Nephron (organoid): ENCODE results near the gene ATP6V0A1.
"Not testable (repeated sequence)": the region's sequence is repeated elsewhere in the genome, so short reads cannot be mapped to it uniquely, and the experiment has no call there.

Experiments used
- H3K27ac Mint-ChIP-seq, 3 experiments: 2 replicates each; pipeline ENCODE4 v1.8.0; 2020; ENCODE audit warnings: mixed read lengths in 3 of 3, mild to moderate bottlenecking in 2 of 3, moderate library complexity in 1 of 3
- H3K27me3 Mint-ChIP-seq: 2 replicates; pipeline ENCODE4 v1.8.0; 2021; ENCODE audit warnings: low read depth, mild to moderate bottlenecking, moderate library complexity, mixed read lengths
- H3K36me3 Mint-ChIP-seq: 2 replicates; pipeline ENCODE4 v1.8.0; 2020; ENCODE audit warnings: low read depth, mixed read lengths
- H3K4me1 Mint-ChIP-seq: 2 replicates; pipeline ENCODE4 v1.8.0; 2020; ENCODE audit warnings: mixed read lengths
- H3K4me3 Mint-ChIP-seq, 3 experiments: 2 replicates each; pipeline ENCODE4 v1.8.0; 2020; ENCODE audit warnings: mild to moderate bottlenecking in 3 of 3, mixed read lengths in 3 of 3, moderate library complexity in 2 of 3
- H3K9me3 Mint-ChIP-seq: 2 replicates; pipeline ENCODE4 v1.8.0; 2020; ENCODE audit warnings: mixed read lengths
- CTCF ChIP-seq, 3 experiments: fragments of 200-600 bp; sonication (generic); IDR thresholded peaks; one replicate each; pipeline ENCODE4 v1.5.0; 2021; ENCODE audit warnings: antibody characterized with exemption in 3 of 3; ENCODE audit not compliant: unreplicated experiment in 3 of 3

Gene ATP6V0A1

GRCh38 chr17:42442196-42442565 lies 16.5 kb upstream of the ATP6V0A1 start:
- no peak for TF ChIP-seq CTCF (IDR thresholded peaks at IDR 0.05; ENCODE audit: unreplicated experiment in 3 of 3)
- H3K9me3 Mint-ChIP-seq = no peaks in the 10 kb centered on the region
- H3K27me3 Mint-ChIP-seq = peaks cover 7% of the 10 kb centered on the region
- no peak overlapping the region for H3K27ac Mint-ChIP-seq
- H3K4me1 Mint-ChIP-seq = no peaks in the 10 kb centered on the region
- no peak overlapping the region for H3K4me3 Mint-ChIP-seq
- no peaks in the 10 kb centered on the region for H3K36me3 Mint-ChIP-seq

GRCh38 chr17:42449176-42449575 lies 9.5 kb upstream of the ATP6V0A1 start:
- not testable (repeated sequence) for H3K9me3 Mint-ChIP-seq, H3K27me3 Mint-ChIP-seq, H3K27ac Mint-ChIP-seq, H3K36me3 Mint-ChIP-seq, H3K4me3 Mint-ChIP-seq, H3K4me1 Mint-ChIP-seq

GRCh38 chr17:42449838-42450237 lies 8.8 kb upstream of the ATP6V0A1 start:
- H3K27me3 Mint-ChIP-seq, H3K9me3 Mint-ChIP-seq, H3K27ac Mint-ChIP-seq, H3K36me3 Mint-ChIP-seq, H3K4me1 Mint-ChIP-seq, H3K4me3 Mint-ChIP-seq: not testable (repeated sequence)

GRCh38 chr17:42451270-42451669 lies 7.4 kb upstream of the ATP6V0A1 start:
- not testable (repeated sequence) for H3K27me3 Mint-ChIP-seq, H3K4me1 Mint-ChIP-seq, H3K27ac Mint-ChIP-seq, H3K36me3 Mint-ChIP-seq, H3K4me3 Mint-ChIP-seq, H3K9me3 Mint-ChIP-seq

GRCh38 chr17:42453439-42453838 lies 5.2 kb upstream of the ATP6V0A1 start:
- no peak for TF ChIP-seq CTCF (IDR thresholded peaks at IDR 0.05; ENCODE audit: unreplicated experiment in 3 of 3)
- peaks cover 3% of the 10 kb centered on the region for H3K9me3 Mint-ChIP-seq
- no peak overlapping the region for H3K4me3 Mint-ChIP-seq
- no peak overlapping the region for H3K27ac Mint-ChIP-seq
- H3K27me3 Mint-ChIP-seq = no peaks in the 10 kb centered on the region
- H3K36me3 Mint-ChIP-seq = no peaks in the 10 kb centered on the region
- H3K4me1 Mint-ChIP-seq = peaks cover 16% of the 10 kb centered on the region

- H3K4me1 Mint-ChIP-seq = peaks cover 29% of the 10 kb centered on the region
- not testable (repeated sequence) for H3K27ac Mint-ChIP-seq, H3K9me3 Mint-ChIP-seq, H3K36me3 Mint-ChIP-seq, H3K4me3 Mint-ChIP-seq, H3K27me3 Mint-ChIP-seq
Measured at GRCh38 chr17:42454987-42455386, 3.7 kb upstream of the ATP6V0A1 start.

- H3K9me3 Mint-ChIP-seq = no peaks in the 10 kb centered on the region
- TF ChIP-seq CTCF (IDR thresholded peaks at IDR 0.05; ENCODE audit: unreplicated experiment in 3 of 3) = no peak
- no peaks in the 10 kb centered on the region for H3K27me3 Mint-ChIP-seq
- peak overlapping the region; percentile 0 to 9 (median 8) for H3K27ac Mint-ChIP-seq
- peaks cover 38% of the 10 kb centered on the region for H3K4me1 Mint-ChIP-seq
- peaks cover 6% of the 10 kb centered on the region for H3K36me3 Mint-ChIP-seq
- H3K4me3 Mint-ChIP-seq = peak overlapping the region; percentile 13 to 64 (median 39)
Measured at GRCh38 chr17:42456223-42457106, 2.2 kb upstream of the ATP6V0A1 start.

- no peaks in the 10 kb centered on the region for H3K9me3 Mint-ChIP-seq
- peaks cover 8% of the 10 kb centered on the region for H3K36me3 Mint-ChIP-seq
- no peaks in the 10 kb centered on the region for H3K27me3 Mint-ChIP-seq
Measured at GRCh38 chr17:42457107-42457792, 1.4 kb upstream of the ATP6V0A1 start.

More at GRCh38 chr17:42457107-42457792, 1.4 kb upstream of the ATP6V0A1 start:
- H3K4me3 Mint-ChIP-seq = peak overlapping the region; percentile 71 to 84 (median 83)
- TF ChIP-seq CTCF (IDR thresholded peaks at IDR 0.05; ENCODE audit: unreplicated experiment in 3 of 3) = no peak
- peaks cover 38% of the 10 kb centered on the region for H3K4me1 Mint-ChIP-seq
- H3K27ac Mint-ChIP-seq = peak overlapping the region; percentile 9 to 84 (median 83)
